DOHH2 (cell line): ENCODE measurements around the gene HSPA4.

Source experiments
- H3F3A ChIP-seq: fragments of 200-600 bp; sonication (generic), shearing (Covaris generic); 2 replicates; pipeline ENCODE4 v1.6.0; 2016; ENCODE audit warnings: antibody characterized with exemption, mild to moderate bottlenecking; ENCODE audit not compliant: control insufficient read depth, insufficient read depth
- H3K27ac ChIP-seq: fragments of 200-600 bp; sonication (generic); 2 replicates; pipeline ENCODE4 v1.5.1; 2014; ENCODE audit warnings: low read depth, mild to moderate bottlenecking, low read length, moderate library complexity
- H3K27me3 ChIP-seq: fragments of 200-600 bp; sonication (generic); 2 replicates; pipeline ENCODE4 v1.6.1; 2014; ENCODE audit warnings: mild to moderate bottlenecking, low read length, mixed read lengths; ENCODE audit not compliant: control insufficient read depth
- H3K36me3 ChIP-seq: fragments of 200-600 bp; sonication (generic); 2 replicates; pipeline ENCODE4 v1.6.1; 2014; ENCODE audit warnings: mild to moderate bottlenecking, low read length, moderate library complexity, mixed read lengths; ENCODE audit not compliant: control insufficient read depth
- H3K4me1 ChIP-seq: fragments of 200-600 bp; sonication (generic); 2 replicates; pipeline ENCODE4 v1.6.1; 2014; ENCODE audit warnings: mild to moderate bottlenecking, low read length, mixed read lengths; ENCODE audit not compliant: control insufficient read depth
- H3K4me2 ChIP-seq: fragments of 200-600 bp; sonication (generic); 2 replicates; pipeline ENCODE4 v1.6.0; 2014; ENCODE audit warnings: mild to moderate bottlenecking, low read length, moderate library complexity
- H3K4me3 ChIP-seq: fragments of 200-600 bp; sonication (generic); 2 replicates; pipeline ENCODE4 v1.5.1; 2014; ENCODE audit warnings: mild to moderate bottlenecking, low read length, mixed read lengths
- H3K79me2 ChIP-seq: fragments of 200-600 bp; sonication (generic); 2 replicates; pipeline ENCODE4 v1.6.1; 2014; ENCODE audit warnings: mild to moderate bottlenecking, low read length, mixed read lengths; ENCODE audit not compliant: control insufficient read depth
- H3K9me2 ChIP-seq: fragments of 200-600 bp; sonication (generic); replicated peaks from 2 replicates; pipeline ENCODE4 v1.6.1; 2014; ENCODE audit warnings: mild to moderate bottlenecking, low read length, mixed read lengths; ENCODE audit not compliant: control insufficient read depth
- H3K9me3 ChIP-seq: fragments of 200-600 bp; sonication (generic); 2 replicates; pipeline ENCODE4 v1.6.1; 2014; ENCODE audit warnings: antibody characterized with exemption, low read length, mixed read lengths; ENCODE audit not compliant: control insufficient read depth, insufficient read depth
- H4K20me1 ChIP-seq: fragments of 200-600 bp; sonication (generic); 2 replicates; pipeline ENCODE4 v1.6.0; 2014; ENCODE audit warnings: low read depth, mild to moderate bottlenecking, antibody characterized with exemption, low read length, moderate library complexity; ENCODE audit not compliant: control insufficient read depth, insufficient read depth
- CTCF ChIP-seq: fragments of 200-600 bp; sonication (generic); IDR thresholded peaks from one replicate; pipeline ENCODE4 v1.5.1; 2014; ENCODE audit warnings: antibody characterized with exemption, mild to moderate bottlenecking, low read depth, low read length; ENCODE audit not compliant: poor library complexity, severe bottlenecking
- EZH2phosphoT487 ChIP-seq: fragments of 200-600 bp; sonication (generic); IDR thresholded peaks from 2 replicates; pipeline ENCODE4 v1.6.1; 2017; ENCODE audit warnings: borderline replicate concordance, mild to moderate bottlenecking, antibody characterized with exemption, low read length, moderate library complexity, mixed read lengths

HSPA4 gene

GRCh38 chr5:133049726-133050048, 2.1 kb upstream of the HSPA4 start:
- no peak for TF ChIP-seq CTCF
- no peak for TF ChIP-seq EZH2phosphoT487
- peaks cover 47% of the 10 kb centered on the region for H3K79me2 ChIP-seq
- H3K27ac ChIP-seq = peak overlapping the region; percentile 97
- H3F3A ChIP-seq = peaks cover 23% of the 10 kb centered on the region
- H3K9me2 ChIP-seq = no peaks in the 10 kb centered on the region
- peaks cover 37% of the 10 kb centered on the region for H3K36me3 ChIP-seq
- peak overlapping the region; percentile 97 for H3K4me3 ChIP-seq
- peak overlapping the region; percentile 96 for H3K4me2 ChIP-seq
- H3K9me3 ChIP-seq = peaks cover 7% of the 10 kb centered on the region; the same call in 1 of the 2 replicates
- peaks cover 17% of the 10 kb centered on the region for H4K20me1 ChIP-seq
- H3K27me3 ChIP-seq = no peaks in the 10 kb centered on the region
- peaks cover 81% of the 10 kb centered on the region for H3K4me1 ChIP-seq

GRCh38 chr5:133050521-133050920, 1.3 kb upstream of the HSPA4 start:
- Histone ChIP-seq H3K27me3 (no peaks in the 10 kb centered on the region), H3K4me2 (peak overlapping the region; percentile 96), H3K4me3 (peak overlapping the region; percentile 97), H3K27ac (peak overlapping the region; percentile 97), H3K9me2 (no peaks in the 10 kb centered on the region), H3K79me2 (peaks cover 56% of the 10 kb centered on the region), H4K20me1 (peaks cover 24% of the 10 kb centered on the region), H3K4me1 (peaks cover 81% of the 10 kb centered on the region), H3K36me3 (peaks cover 45% of the 10 kb centered on the region), H3F3A (peaks cover 23% of the 10 kb centered on the region), H3K9me3 (peaks cover 7% of the 10 kb centered on the region; the same call in 1 of the 2 replicates)
- TF ChIP-seq CTCF (no peak), EZH2phosphoT487 (no peak)

- H3K4me3 ChIP-seq = peak overlapping the region; percentile 97
- H3K79me2 ChIP-seq = peaks cover 61% of the 10 kb centered on the region
- peaks cover 7% of the 10 kb centered on the region; the same call in 1 of the 2 replicates for H3K9me3 ChIP-seq
- H3K36me3 ChIP-seq = peaks cover 51% of the 10 kb centered on the region
- TF ChIP-seq CTCF = no peak
- TF ChIP-seq EZH2phosphoT487 = no peak
- peaks cover 23% of the 10 kb centered on the region for H3F3A ChIP-seq
- H3K9me2 ChIP-seq = no peaks in the 10 kb centered on the region
- peak overlapping the region; percentile 96 for H3K4me2 ChIP-seq
- H3K4me1 ChIP-seq = peaks cover 81% of the 10 kb centered on the region
- no peaks in the 10 kb centered on the region for H3K27me3 ChIP-seq
- peaks cover 27% of the 10 kb centered on the region for H4K20me1 ChIP-seq
- H3K27ac ChIP-seq = peak overlapping the region; percentile 97
Measured at GRCh38 chr5:133051061-133051541, 712 bp upstream of the HSPA4 start.
